T-helper 1 cell treated with Interleukin-12 subunit alpha and Interleukin-12 subunit beta and Interleukin-4 antibody, amounts not matched to agents 30 μg/mL and 1 μg/mL, for 36 hours (primary cell): ENCODE data around the gene BCL10.
"Not testable (repeated sequence)": the region's sequence is repeated elsewhere in the genome, so short reads cannot be mapped to it uniquely, and the experiment has no call there.

ENCODE experiments used
- H3K27ac Mint-ChIP-seq: one replicate; pipeline ENCODE4 v1.8.0; 2021; ENCODE audit warnings: mild to moderate bottlenecking, mixed read lengths
- H3K27me3 Mint-ChIP-seq: one replicate; pipeline ENCODE4 v1.8.0; 2021; ENCODE audit warnings: low read depth, mixed read lengths
- H3K36me3 Mint-ChIP-seq: one replicate; pipeline ENCODE4 v1.8.0; 2021; ENCODE audit warnings: low read depth, mixed read lengths
- H3K4me1 Mint-ChIP-seq: one replicate; pipeline ENCODE4 v1.8.0; 2021; ENCODE audit warnings: low read depth, mixed read lengths
- H3K4me3 Mint-ChIP-seq: one replicate; pipeline ENCODE4 v1.8.0; 2021; ENCODE audit warnings: mild to moderate bottlenecking, moderate library complexity, mixed read lengths
- H3K9me3 Mint-ChIP-seq: one replicate; pipeline ENCODE4 v1.8.0; 2021; ENCODE audit warnings: mixed read lengths

BCL10 gene

GRCh38 chr1:85262985-85263384 lies 13.4 kb downstream of the BCL10 start:
- H3K36me3 Mint-ChIP-seq: peaks cover 24% of the 10 kb centered on the region
- H3K27ac Mint-ChIP-seq: no peak overlapping the region
- H3K4me3 Mint-ChIP-seq: no peak overlapping the region
- no peaks in the 10 kb centered on the region for H3K27me3 Mint-ChIP-seq
- peaks cover 13% of the 10 kb centered on the region for H3K4me1 Mint-ChIP-seq
- H3K9me3 Mint-ChIP-seq: no peaks in the 10 kb centered on the region

DNA sequence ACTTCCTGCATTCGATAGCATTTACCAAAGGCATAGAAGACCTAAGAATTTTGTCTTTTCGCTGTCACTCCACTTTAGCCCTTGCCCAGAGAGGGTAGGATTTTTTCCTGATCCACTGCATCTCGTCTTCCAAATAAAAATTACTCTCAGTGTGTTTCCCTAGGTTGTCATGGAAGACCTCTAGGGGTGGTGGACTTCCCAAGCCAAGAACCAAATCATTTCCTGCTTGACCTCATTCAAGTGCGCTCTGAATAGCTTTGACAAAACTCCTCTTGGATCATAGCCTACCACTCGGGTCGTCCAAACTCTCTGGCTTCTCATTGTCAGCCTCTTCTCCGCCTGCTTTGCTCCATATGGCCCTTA lies 16.5 kb downstream of the BCL10 start:
- peak overlapping the region; percentile 96 for H3K4me3 Mint-ChIP-seq
- H3K27me3 Mint-ChIP-seq: no peaks in the 10 kb centered on the region
- H3K4me1 Mint-ChIP-seq: peaks cover 30% of the 10 kb centered on the region
- no peaks in the 10 kb centered on the region for H3K9me3 Mint-ChIP-seq
- peak overlapping the region; percentile 69 for H3K27ac Mint-ChIP-seq
- peaks cover 36% of the 10 kb centered on the region for H3K36me3 Mint-ChIP-seq

GRCh38 chr1:85259118-85259911 lies 17.1 kb downstream of the BCL10 start, which contains the start of gene C1orf52:
Gene C1orf52, minus strand, starts transcription at chr1:85259662. Its CDS starts 29 bp downstream, at chr1:85259633.
- Mint-ChIP-seq H3K9me3 (no peaks in the 10 kb centered on the region), H3K27ac (peak within 1 kb of the TSS; percentile 92), H3K36me3 (peaks cover 34% of the 10 kb centered on the region), H3K4me3 (peak within 1 kb of the TSS; percentile 96), H3K27me3 (no peaks in the 10 kb centered on the region), H3K4me1 (peaks cover 30% of the 10 kb centered on the region)

GRCh38 chr1:85258536-85259117 lies 17.8 kb downstream of the BCL10 start:
- peaks cover 33% of the 10 kb centered on the region for H3K36me3 Mint-ChIP-seq

GRCh38 chr1:85249042-85249441 lies 27.4 kb downstream of the BCL10 start:
- not testable (repeated sequence) for H3K4me3 Mint-ChIP-seq, H3K4me1 Mint-ChIP-seq, H3K9me3 Mint-ChIP-seq, H3K27me3 Mint-ChIP-seq, H3K27ac Mint-ChIP-seq
- H3K36me3 Mint-ChIP-seq: peaks cover 21% of the 10 kb centered on the region

More at GRCh38 chr1:85258536-85259117, 17.8 kb downstream of the BCL10 start:
- peak overlapping the region; percentile 92 for H3K27ac Mint-ChIP-seq
- H3K9me3 Mint-ChIP-seq: no peaks in the 10 kb centered on the region
- H3K4me1 Mint-ChIP-seq: peaks cover 33% of the 10 kb centered on the region
- H3K4me3 Mint-ChIP-seq: peak overlapping the region; percentile 96
- no peaks in the 10 kb centered on the region for H3K27me3 Mint-ChIP-seq

GRCh38 chr1:85245891-85246290 lies 30.5 kb downstream of the BCL10 start:
- Mint-ChIP-seq H3K9me3 (peaks cover 3% of the 10 kb centered on the region), H3K27ac (no peak overlapping the region), H3K36me3 (peaks cover 16% of the 10 kb centered on the region), H3K27me3 (no peaks in the 10 kb centered on the region), H3K4me1 (peaks cover 4% of the 10 kb centered on the region), H3K4me3 (no peak overlapping the region)

DNA sequence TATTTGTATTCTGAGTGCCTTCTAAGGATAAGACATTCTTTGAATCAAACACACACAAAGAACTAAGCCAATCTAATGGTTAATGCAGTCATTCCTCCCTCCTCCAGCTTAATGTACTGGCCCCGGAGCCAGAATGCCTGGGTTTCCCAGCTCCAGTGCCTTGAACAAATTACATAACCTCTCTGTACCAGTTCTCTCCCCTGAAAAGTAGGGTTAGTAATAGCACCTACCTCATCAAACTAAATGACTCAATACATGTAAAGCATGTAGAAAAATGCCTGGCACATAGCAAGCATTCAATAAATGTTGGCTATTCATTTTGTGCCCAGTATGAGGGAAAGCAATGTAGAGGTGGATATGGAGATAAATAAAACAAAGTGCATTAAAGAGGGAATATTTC lies 31.0 kb downstream of the BCL10 start:
- peaks cover 3% of the 10 kb centered on the region for H3K9me3 Mint-ChIP-seq
- no peak overlapping the region for H3K27ac Mint-ChIP-seq
- H3K36me3 Mint-ChIP-seq: peaks cover 11% of the 10 kb centered on the region
- H3K4me3 Mint-ChIP-seq: no peak overlapping the region
- H3K27me3 Mint-ChIP-seq: no peaks in the 10 kb centered on the region
- H3K4me1 Mint-ChIP-seq: peaks cover 8% of the 10 kb centered on the region

- Mint-ChIP-seq H3K9me3 (peaks cover 2% of the 10 kb centered on the region), H3K4me3 (no peak overlapping the region), H3K27me3 (no peaks in the 10 kb centered on the region), H3K4me1 (peaks cover 9% of the 10 kb centered on the region), H3K27ac (peak overlapping the region; percentile 10), H3K36me3 (peaks cover 3% of the 10 kb centered on the region)
Observed at GRCh38 chr1:85244271-85245061, 32.0 kb downstream of the BCL10 start.

DNA sequence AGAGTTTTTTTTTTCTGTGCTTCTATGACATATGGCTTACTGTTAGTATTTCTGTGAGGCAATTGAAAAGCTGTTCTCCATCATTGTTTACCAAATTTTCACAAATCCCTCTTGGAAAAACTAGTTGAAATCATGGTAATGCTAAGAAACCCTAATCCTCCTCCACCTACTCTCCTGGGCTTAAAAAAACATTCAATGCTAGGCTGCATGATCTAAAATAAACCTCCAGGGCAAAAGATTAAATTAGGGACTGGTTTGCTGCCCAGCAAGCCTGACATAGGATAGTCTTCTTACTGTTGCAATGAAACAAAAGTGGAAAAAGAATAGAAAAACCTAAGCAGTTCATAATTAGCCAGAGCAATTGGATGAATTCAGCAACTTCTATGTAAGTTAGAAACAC lies 33.1 kb downstream of the BCL10 start:
- Mint-ChIP-seq H3K4me3 (no peak overlapping the region), H3K9me3 (no peaks in the 10 kb centered on the region), H3K27me3 (no peaks in the 10 kb centered on the region), H3K36me3 (peaks cover 2% of the 10 kb centered on the region), H3K4me1 (peaks cover 9% of the 10 kb centered on the region), H3K27ac (no peak overlapping the region)

DNA sequence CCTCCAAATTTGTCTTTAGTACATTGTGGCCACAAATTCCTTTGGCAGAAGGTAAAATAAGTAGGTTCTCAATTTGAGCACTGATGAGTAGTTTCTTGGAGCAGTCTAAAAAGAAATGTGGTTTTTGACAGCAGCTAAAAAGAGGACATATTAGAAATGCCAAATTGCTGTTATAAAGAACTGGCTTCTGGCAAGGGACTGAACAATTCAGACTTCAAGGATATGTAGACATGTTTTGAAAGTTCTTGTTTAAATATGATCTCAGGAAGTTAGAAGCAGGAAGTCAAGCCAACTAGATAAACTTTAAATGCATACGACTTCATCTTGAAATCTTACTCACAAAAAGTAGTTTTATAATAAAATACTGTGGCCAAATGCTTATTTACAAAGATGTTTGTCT lies 35.8 kb downstream of the BCL10 start:
- H3K27ac Mint-ChIP-seq: peak overlapping the region; percentile 9
- H3K4me3 Mint-ChIP-seq: no peak overlapping the region
- H3K9me3 Mint-ChIP-seq: no peaks in the 10 kb centered on the region
- H3K4me1 Mint-ChIP-seq: peaks cover 9% of the 10 kb centered on the region
- peaks cover 2% of the 10 kb centered on the region for H3K36me3 Mint-ChIP-seq
- peaks cover 8% of the 10 kb centered on the region for H3K27me3 Mint-ChIP-seq

DNA sequence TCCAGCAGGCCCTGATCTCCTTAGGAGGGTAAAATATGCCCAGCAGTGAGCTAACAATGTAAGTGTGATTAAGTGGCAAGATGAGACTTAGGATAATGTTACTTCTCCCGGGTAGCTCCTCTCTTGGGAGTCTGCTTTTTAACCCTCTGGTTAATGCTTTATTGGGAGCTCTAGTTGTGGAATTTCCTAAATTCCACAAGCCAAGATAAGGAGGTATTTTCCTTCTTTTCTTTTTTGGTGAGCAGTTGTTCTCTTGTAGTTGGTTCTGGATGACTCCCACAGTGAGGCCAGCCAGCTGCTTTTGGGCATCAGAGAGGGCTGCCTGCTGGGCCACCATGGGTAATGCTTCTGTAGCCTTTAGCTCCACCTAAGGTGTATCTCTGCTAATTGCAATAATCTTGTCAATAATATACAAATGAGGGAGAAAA lies 36.2 kb downstream of the BCL10 start:
- peak overlapping the region; percentile 9 for H3K27ac Mint-ChIP-seq

DNA sequence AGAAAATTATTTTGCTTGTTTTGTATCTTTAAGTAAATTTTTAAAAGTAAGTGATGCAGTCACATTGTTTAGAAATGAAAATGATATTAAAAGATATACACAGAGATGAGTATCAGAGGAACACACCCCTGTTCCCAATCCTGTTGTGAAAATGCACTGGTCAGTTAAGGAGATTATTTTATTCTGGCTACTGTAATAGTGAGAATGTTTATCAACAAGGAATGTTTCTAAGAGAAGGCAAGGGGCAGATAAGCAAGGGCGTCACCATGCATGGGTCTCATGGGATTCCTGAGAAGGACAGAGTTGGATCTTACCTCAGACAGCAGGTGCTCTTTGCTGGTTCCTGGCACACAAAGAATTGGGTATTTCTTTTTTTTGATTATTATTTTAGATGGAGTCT lies 38.8 kb downstream of the BCL10 start:
- H3K4me1 Mint-ChIP-seq: peaks cover 9% of the 10 kb centered on the region
- no peak overlapping the region for H3K27ac Mint-ChIP-seq
- peaks cover 8% of the 10 kb centered on the region for H3K27me3 Mint-ChIP-seq
- H3K4me3 Mint-ChIP-seq: no peak overlapping the region
- H3K9me3 Mint-ChIP-seq: no peaks in the 10 kb centered on the region
- peaks cover 2% of the 10 kb centered on the region for H3K36me3 Mint-ChIP-seq

More for the DNA sequence above, 36.2 kb downstream of the BCL10 start:
- H3K4me1 Mint-ChIP-seq: peaks cover 9% of the 10 kb centered on the region
- no peak overlapping the region for H3K4me3 Mint-ChIP-seq
- peaks cover 8% of the 10 kb centered on the region for H3K27me3 Mint-ChIP-seq
- no peaks in the 10 kb centered on the region for H3K9me3 Mint-ChIP-seq
- peaks cover 2% of the 10 kb centered on the region for H3K36me3 Mint-ChIP-seq

GRCh38 chr1:85230305-85230977 lies 46.0 kb downstream of the BCL10 start:
- no peaks in the 10 kb centered on the region for H3K36me3 Mint-ChIP-seq
- no peaks in the 10 kb centered on the region for H3K4me1 Mint-ChIP-seq
- H3K4me3 Mint-ChIP-seq: no peak overlapping the region
- no peak overlapping the region for H3K27ac Mint-ChIP-seq
- no peaks in the 10 kb centered on the region for H3K9me3 Mint-ChIP-seq
- H3K27me3 Mint-ChIP-seq: peaks cover 9% of the 10 kb centered on the region

- H3K9me3 Mint-ChIP-seq: no peaks in the 10 kb centered on the region
- H3K36me3 Mint-ChIP-seq: no peaks in the 10 kb centered on the region
- H3K27ac Mint-ChIP-seq: no peak overlapping the region
- H3K27me3 Mint-ChIP-seq: peaks cover 10% of the 10 kb centered on the region
- no peaks in the 10 kb centered on the region for H3K4me1 Mint-ChIP-seq
- no peak overlapping the region for H3K4me3 Mint-ChIP-seq
Observed at GRCh38 chr1:85229574-85230097, 46.8 kb downstream of the BCL10 start.
